HEK293T (cell line): ENCODE measurements around the gene SLC2A4RG.

Experiments used
- ARNT ChIP-seq: fragments of 450-650 bp; IDR thresholded peaks from 2 replicates; pipeline ENCODE4 v1.6.1; 2017; ENCODE audit warnings: mild to moderate bottlenecking
- BHLHE40 ChIP-seq: fragments of 450-650 bp; IDR thresholded peaks from 2 replicates; pipeline ENCODE4 v1.6.1; 2016; ENCODE audit warnings: mild to moderate bottlenecking, moderate library complexity, borderline replicate concordance
- ELF4 ChIP-seq: fragments of 450-650 bp; IDR thresholded peaks from 2 replicates; pipeline ENCODE4 v1.6.1; 2017; ENCODE audit warnings: antibody characterized with exemption
- FOXK2 ChIP-seq: fragments of 450-650 bp; IDR thresholded peaks from 2 replicates; pipeline ENCODE4 v1.6.1; 2016; ENCODE audit warnings: mild to moderate bottlenecking
- FOXM1 ChIP-seq: fragments of 450-650 bp; IDR thresholded peaks from 2 replicates; pipeline ENCODE4 v1.6.1; 2017; ENCODE audit warnings: mild to moderate bottlenecking, borderline replicate concordance
- HDGF ChIP-seq: fragments of 450-650 bp; IDR thresholded peaks from 2 replicates; pipeline ENCODE4 v1.6.1; 2017; ENCODE audit warnings: antibody characterized with exemption, borderline replicate concordance
- L3MBTL2 ChIP-seq: fragments of 450-650 bp; conservative IDR thresholded peaks from 2 replicates; pipeline ENCODE4 v1.6.1; 2016; ENCODE audit warnings: mild to moderate bottlenecking
- NFRKB ChIP-seq: fragments of 450-650 bp; IDR thresholded peaks from 2 replicates; pipeline ENCODE4 v1.6.1; 2016; ENCODE audit warnings: mild to moderate bottlenecking, moderate library complexity
- PKNOX1 ChIP-seq: fragments of 450-650 bp; IDR thresholded peaks from 2 replicates; pipeline ENCODE4 v1.6.1; 2016
- SP1 ChIP-seq: fragments of 450-650 bp; IDR thresholded peaks from 2 replicates; pipeline ENCODE4 v1.6.1; 2017
- SUZ12 ChIP-seq: fragments of 450-650 bp; IDR thresholded peaks from 2 replicates; pipeline ENCODE4 v1.6.1; 2016; ENCODE audit warnings: mild to moderate bottlenecking
- TARDBP ChIP-seq: fragments of 450-650 bp; IDR thresholded peaks from 2 replicates; pipeline ENCODE4 v1.6.1; 2016
- ZNF384 ChIP-seq: fragments of 450-650 bp; IDR thresholded peaks from 2 replicates; pipeline ENCODE4 v1.6.1; 2016

GRCh38 chr20:63746751-63747315 lies 7.3 kb downstream of the SLC2A4RG start:
- TF ChIP-seq FOXK2 (no peak), HDGF (no peak), FOXM1 (no peak), SUZ12 (no peak), ZNF384 (no peak), ARNT (no peak), BHLHE40 (no peak), L3MBTL2 (no peak), ELF4 (no peak), NFRKB (no peak), TARDBP (no peak), SP1 (no peak), PKNOX1 (no peak)
